Amygdala (tissue), 56 donors: Measurements from ENCODE around the gene CLEC3A.
A peak's percentile ranks its signal among the peaks of the same experiment; 100 is the strongest.
"Not testable (repeated sequence)": the region's sequence is repeated elsewhere in the genome, so short reads cannot be mapped to it uniquely, and the experiment has no call there.

ENCODE experiments used
- DNase-seq, 56 donors: peaks; one replicate each; lab custom pipeline; 2025; lab: John Stamatoyannopoulos, UW

The CLEC3A gene

DNA sequence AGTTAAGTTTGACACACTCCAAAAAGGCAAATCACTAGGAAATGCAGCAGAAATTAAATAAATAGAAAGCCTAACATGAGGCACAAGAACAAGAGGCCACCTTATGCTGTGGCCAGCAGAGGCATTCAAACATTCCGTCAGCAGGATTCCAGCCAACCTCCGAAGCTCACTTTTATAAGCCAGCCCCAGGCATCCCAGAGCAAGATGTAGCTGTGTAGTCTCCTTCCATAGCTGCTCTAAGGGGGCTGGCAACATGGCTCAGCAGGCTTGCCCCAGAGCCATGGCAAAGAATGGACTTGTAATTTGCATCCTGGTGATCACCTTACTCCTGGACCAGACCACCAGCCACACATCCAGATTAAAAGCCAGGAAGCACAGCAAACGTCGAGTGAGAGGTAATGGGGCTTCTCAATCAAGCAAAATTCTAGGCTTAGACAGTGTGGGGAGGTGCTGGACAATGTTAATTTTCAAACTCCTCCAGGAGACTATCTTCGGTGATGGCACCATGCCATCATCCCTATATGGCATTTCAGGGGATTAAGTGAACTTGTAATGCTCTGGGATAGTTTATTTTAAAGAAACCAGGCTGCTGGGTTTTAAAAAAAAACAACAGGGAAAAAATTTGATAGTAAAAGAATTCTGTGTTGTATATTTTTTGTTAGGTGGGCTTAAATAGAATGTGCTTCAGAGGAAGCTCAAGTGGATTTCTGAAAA lies at the start of gene CLEC3A:
Gene CLEC3A (plus strand): TSS at position 202 of the 714 bp plus-strand sequence. CDS start 79 bp downstream, at position 281.
- no peak for DNase-seq

- DNase-seq = no peak
Observed at GRCh38 chr16:77974883-77975282, 47.5 kb upstream of the CLEC3A start.

GRCh38 chr16:77975942-77976341 lies 46.4 kb upstream of the CLEC3A start:
- DNase-seq = no peak

DNA sequence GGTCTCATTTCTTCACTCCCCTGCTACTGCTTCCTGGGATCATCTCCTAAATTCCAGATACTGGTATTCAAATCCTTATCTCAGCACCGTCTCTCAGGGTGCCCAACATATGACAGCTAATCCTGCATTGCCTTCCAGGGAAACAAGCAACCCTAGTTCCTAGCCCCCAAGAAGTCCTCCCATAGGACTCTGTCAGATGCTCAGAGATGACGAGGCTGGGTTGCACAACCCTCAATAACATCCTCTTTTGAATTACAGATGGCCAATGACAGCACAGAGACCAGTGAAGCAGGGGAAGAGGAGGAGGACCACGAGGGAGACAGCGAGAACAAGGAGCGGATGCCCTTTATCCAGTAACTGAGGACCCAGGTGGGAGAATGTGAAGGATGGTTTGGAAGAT lies 45.0 kb upstream of the CLEC3A start:
- DNase-seq = no peak

GRCh38 chr16:77985111-77985510 lies 37.2 kb upstream of the CLEC3A start:
- no peak for DNase-seq

DNA sequence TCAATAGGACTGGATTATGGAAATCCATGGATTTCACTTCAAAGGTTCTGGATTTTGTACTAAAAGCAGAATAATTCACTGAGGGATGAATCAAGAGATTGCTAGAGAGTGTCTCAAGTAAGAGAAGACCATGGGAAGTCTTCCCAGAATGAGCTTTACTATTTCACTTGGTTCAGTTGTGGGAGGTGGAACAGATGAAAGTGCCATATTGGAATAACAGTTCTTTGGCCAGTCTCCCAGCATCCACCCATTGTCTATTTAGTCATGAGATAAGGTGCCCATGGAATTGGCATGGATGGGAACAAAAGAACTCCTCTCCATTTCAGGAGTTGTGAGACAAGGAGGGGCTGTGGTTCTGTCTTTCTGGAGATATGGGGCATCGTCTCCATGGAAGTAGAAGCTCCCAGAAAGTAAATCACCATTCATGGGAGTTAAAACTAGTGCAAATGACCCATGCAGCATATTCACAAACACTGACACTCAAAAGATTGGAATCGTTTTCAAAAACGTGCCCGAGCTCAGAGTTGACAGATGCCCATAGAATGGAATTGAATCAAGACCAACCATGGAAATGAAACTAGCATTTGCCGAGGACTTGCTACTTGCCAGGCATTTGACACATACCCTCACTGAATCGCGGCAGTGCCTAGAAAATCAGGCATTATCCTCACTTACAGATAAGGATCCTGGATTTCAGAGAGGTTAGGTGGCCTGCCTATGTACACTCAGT lies 36.2 kb upstream of the CLEC3A start:
- DNase-seq = no peak

- no peak for DNase-seq
Observed at GRCh38 chr16:77987810-77988209, 34.5 kb upstream of the CLEC3A start.

- DNase-seq = no peak
Observed at GRCh38 chr16:77989846-77990245, 32.5 kb upstream of the CLEC3A start.

- no peak for DNase-seq
Observed at GRCh38 chr16:77991701-77992100, 30.6 kb upstream of the CLEC3A start.

DNA sequence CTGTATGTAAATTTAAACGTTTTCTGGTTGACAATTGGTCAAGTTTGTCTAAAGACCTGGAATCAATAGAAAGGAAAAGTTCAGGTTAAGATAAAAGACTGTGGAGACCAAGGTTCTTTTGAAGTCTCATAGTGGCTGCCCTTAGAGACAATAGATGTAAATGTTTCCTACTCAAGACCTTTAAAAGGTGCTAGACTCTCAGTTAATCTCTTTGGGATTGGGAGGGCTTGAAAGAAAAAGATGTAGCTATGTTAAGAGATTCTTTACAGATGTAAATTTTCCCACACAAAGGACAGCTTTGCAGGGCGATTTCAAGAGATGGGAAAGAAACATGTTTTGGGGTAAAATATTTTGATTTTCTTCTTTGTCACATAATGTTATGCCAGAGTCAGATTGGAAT lies 30.0 kb upstream of the CLEC3A start:
- DNase-seq = not testable (repeated sequence)

- DNase-seq = peak in 4 of 56 donors; percentile 1 to 19 (median 2)
Observed at GRCh38 chr16:77993111-77993985, 29.0 kb upstream of the CLEC3A start.

DNA sequence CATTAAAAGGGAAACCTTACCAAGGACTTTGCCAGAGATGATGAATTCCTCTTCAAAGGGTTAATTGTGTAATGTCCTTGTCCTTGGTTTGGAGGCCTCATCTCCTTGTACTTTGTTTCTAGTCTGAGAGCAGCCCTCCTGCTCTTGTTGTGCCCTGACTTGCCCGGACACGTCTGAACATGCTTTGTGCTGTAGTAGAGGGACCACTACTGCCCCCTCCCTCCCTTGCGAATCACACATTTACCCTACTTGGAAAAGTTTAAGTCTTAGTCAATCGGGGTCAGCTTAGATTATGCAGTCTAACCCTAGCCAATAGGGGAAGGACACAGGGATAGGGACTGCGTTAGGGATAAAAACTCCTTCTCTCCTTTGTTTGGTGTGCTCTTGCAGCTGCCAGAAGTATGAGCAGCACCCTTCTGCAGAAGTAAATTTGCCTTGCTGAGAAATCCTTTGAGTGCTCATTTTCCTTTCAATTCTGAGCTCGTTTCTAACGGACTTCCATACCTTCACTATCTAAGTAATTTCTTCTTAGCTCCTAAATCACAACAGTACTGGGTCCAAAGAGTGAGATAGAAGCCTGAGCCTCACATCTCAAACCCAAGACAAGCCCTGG lies 26.4 kb upstream of the CLEC3A start:
- no peak for DNase-seq

DNA sequence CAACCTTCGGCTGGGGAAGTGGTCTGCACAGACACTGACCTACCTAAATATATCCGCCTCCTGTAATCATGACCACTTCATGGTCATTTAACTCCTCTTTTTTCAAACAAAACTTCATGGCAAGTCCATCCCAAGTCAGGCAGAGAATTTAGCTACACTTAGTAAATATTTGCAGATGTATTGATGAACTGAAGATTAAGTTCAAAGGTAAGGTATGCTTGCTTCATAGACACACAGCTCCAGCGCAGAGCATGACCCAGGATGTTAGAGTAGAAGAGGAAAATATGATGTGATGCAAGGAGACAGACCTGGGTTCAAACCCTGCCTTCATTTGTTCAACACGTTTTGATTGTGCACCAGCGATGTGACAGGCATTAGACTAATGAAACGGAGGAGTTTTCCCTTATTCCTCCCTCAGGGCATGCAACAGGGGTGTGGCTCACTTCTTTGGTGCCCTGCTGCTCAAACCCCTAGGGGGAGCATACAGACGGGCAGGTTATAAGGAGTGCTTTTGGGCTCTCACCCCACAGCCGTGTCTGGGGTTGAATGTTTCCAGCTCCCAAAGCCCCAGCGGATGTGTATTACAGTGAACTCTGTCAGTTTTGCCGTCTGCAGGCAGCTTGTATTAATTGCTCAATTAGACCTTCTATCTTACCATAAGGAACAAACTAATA lies 23.9 kb upstream of the CLEC3A start:
- DNase-seq = no peak

- no peak for DNase-seq
Observed at GRCh38 chr16:78001451-78002025, 20.8 kb upstream of the CLEC3A start.

DNA sequence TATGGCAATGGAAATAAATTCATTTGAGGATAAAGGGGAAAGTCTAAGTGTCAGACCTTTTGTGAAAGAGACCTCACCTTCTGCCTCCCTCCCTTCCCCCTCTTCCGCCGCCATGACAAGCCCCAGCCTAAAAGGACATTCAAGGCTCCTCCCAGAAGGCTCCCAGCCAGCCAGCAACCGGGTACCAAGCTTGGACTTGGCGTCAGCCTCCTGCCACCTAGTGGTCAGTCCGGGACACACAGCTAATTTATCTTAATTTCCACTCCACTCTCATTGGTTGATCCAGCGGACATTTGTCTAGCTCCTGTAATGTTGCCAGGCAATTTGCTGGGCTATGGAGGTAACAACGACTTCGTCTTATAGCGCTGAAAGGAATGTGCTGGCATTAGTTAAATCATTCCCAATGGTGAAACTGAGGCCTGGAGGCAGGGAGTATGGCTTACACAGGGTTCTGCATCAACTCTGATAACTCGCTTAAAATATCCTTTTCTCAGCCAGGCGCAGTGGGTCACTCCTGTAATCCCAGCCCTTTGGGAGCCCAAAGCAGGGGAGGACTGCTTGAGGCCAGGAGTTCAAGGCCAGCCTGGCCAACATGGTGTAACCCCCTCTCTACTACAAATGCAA lies 19.3 kb upstream of the CLEC3A start:
- peak in 53 of 56 donors; percentile 5 to 83 (median 47) for DNase-seq

GRCh38 chr16:78004517-78004916 lies 17.8 kb upstream of the CLEC3A start:
- DNase-seq = no peak

DNA sequence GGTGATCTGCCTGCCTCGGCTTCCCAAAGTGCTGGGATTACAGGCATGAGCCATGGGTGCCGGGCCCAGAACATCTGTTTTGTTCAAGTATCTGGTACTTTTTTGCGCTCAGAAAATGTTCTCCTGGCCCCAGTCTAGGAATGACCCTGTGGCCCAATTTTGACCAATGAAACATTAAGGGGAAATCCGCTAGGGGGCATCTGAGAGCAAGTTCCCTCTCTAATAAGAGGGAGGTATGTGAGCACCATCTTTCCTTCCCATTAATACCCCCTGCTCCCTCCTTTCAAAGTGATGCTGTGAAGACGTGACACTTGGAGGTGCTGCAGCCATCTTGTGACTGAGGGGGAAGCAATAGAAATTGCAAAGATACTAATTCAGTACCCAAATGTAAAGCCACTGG lies 16.5 kb upstream of the CLEC3A start:
- DNase-seq = no peak

DNA sequence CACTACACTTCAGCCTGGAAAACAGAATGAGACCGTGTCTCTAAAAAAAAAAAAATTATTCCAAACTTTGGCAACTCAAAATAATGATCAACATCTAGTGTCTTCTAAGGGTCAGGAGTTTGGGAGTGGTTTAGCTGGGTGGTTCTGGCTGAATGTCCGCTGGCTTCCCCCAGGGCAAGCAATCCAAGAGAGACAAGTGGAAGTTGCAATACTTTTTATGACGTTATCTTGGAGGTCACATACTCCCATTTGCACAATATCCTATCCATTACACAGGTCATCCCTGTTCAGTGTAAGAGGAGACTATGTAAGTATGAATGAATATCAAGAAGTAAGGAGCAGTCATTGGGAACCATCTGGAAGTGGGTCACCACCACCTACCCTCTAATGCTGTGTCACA lies 15.2 kb upstream of the CLEC3A start:
- no peak for DNase-seq

DNA sequence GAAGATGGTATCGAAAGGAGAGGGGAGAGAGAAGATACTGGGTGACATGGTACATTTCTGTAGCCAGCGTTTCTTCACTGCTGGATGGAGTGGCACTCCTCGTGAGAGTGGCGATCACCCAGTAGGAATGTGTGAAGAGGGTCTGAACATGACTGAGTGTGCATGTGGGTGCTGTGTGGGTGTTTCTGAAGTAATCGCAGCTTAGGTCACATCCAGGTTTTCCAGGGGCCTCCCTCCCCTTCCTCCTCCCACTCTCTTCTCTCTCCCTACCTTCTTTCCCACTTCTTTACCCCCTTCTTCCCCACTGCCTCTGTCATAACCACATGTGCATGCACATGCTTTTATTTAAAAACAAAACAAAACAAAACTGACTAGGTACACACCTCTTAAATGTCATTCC lies 1.8 kb downstream of the CLEC3A start:
- DNase-seq = no peak
